ENCODE measurements around the gene SEPTIN2. TPM values are rescaled to one million over a fixed set of nuclear protein-coding genes. Genes with fewer than 3 reads are reported as not detected.

SEPTIN2 gene
- total RNA-seq, 1 experiment from 2014 or later, result 342 TPM

GRCh38 chr2:241357531-241357930 lies 41.8 kb downstream of the SEPTIN2 start:
- no peak for TF ChIP-seq CTCF (conservative IDR thresholded peaks at IDR 0.05; ENCODE audit: low read depth, low read length)
- peak overlapping the region; percentile 82 for H3K4me3 ChIP-seq (ENCODE audit: low read depth, low read length, poor library complexity, severe bottlenecking)
- H3K9me3 ChIP-seq (ENCODE audit: low read depth, low read length, poor library complexity, severe bottlenecking), result no peaks in the 10 kb centered on the region
- DNase-seq (ENCODE audit: low spot score), result no peak
- intact Hi-C loops (cut with micrococcal nuclease; ENCODE audit: unreplicated experiment), result loop anchor here (5.0 kb wide), 1 partner anchor 525 kb away; no protein-coding TSS in a partner anchor
- no peaks in the 10 kb centered on the region for H3K27me3 ChIP-seq (replicated peaks; ENCODE audit: insufficient read depth, low read depth, low read length, poor library complexity)
- ChIA-PET POLR2A (ENCODE audit: low non-redundant PET) (no interaction called here), CTCF (no interaction called here)
- H3K27ac ChIP-seq (ENCODE audit: low read depth, low read length, poor library complexity, severe bottlenecking), result no peak overlapping the region
- H3K36me3 ChIP-seq (ENCODE audit: insufficient read depth, low read length, poor library complexity, severe bottlenecking), result peaks cover 24% of the 10 kb centered on the region
- H3K4me1 ChIP-seq (ENCODE audit: insufficient read depth, low read length, poor library complexity, severe bottlenecking), result peaks cover 17% of the 10 kb centered on the region
- BruUV-seq (replicated peaks), result no TSS peak

GRCh38 chr2:241358470-241358869 lies 42.7 kb downstream of the SEPTIN2 start:
- H3K4me1 ChIP-seq (ENCODE audit: insufficient read depth, low read length, poor library complexity, severe bottlenecking), result peaks cover 17% of the 10 kb centered on the region
- no TSS peak for BruUV-seq (replicated peaks)
- no peaks in the 10 kb centered on the region for H3K27me3 ChIP-seq (replicated peaks; ENCODE audit: insufficient read depth, low read depth, low read length, poor library complexity)
- POLR2A ChIA-PET (ENCODE audit: low non-redundant PET), result interaction anchor here (0.7 kb wide), 1 partner anchor 23 kb away, joined by 4 read pairs; no protein-coding TSS in a partner anchor
- no peak overlapping the region for H3K27ac ChIP-seq (ENCODE audit: low read depth, low read length, poor library complexity, severe bottlenecking)
- no peak overlapping the region for H3K4me3 ChIP-seq (ENCODE audit: low read depth, low read length, poor library complexity, severe bottlenecking)
- H3K9me3 ChIP-seq (ENCODE audit: low read depth, low read length, poor library complexity, severe bottlenecking), result no peaks in the 10 kb centered on the region
- H3K36me3 ChIP-seq (ENCODE audit: insufficient read depth, low read length, poor library complexity, severe bottlenecking), result peaks cover 14% of the 10 kb centered on the region
- DNase-seq (ENCODE audit: low spot score), result no peak
- CTCF ChIA-PET, result no interaction called here
- intact Hi-C loops (cut with micrococcal nuclease; ENCODE audit: unreplicated experiment), result loop anchor here (5.0 kb wide), 1 partner anchor 524 kb away; no protein-coding TSS in a partner anchor
- TF ChIP-seq CTCF (conservative IDR thresholded peaks at IDR 0.05; ENCODE audit: low read depth, low read length) (no peak), EZH2 (IDR thresholded peaks at IDR 0.05; ENCODE audit: borderline replicate concordance, low read depth, low read length, poor library complexity, severe bottlenecking) (no peak)

GRCh38 chr2:241359481-241360045 lies 43.8 kb downstream of the SEPTIN2 start:
- H3K27me3 ChIP-seq (replicated peaks; ENCODE audit: insufficient read depth, low read depth, low read length, poor library complexity), result no peaks in the 10 kb centered on the region
- H3K9me3 ChIP-seq (ENCODE audit: low read depth, low read length, poor library complexity, severe bottlenecking), result no peaks in the 10 kb centered on the region
- peaks cover 4% of the 10 kb centered on the region for H3K36me3 ChIP-seq (ENCODE audit: insufficient read depth, low read length, poor library complexity, severe bottlenecking)
- no peak overlapping the region for H3K27ac ChIP-seq (ENCODE audit: low read depth, low read length, poor library complexity, severe bottlenecking)
- no peak overlapping the region for H3K4me3 ChIP-seq (ENCODE audit: low read depth, low read length, poor library complexity, severe bottlenecking)
- no TSS peak for BruUV-seq (replicated peaks)
- ChIA-PET POLR2A (ENCODE audit: low non-redundant PET) (no interaction called here), CTCF (no interaction called here)
- TF ChIP-seq EZH2 (IDR thresholded peaks at IDR 0.05; ENCODE audit: borderline replicate concordance, low read depth, low read length, poor library complexity, severe bottlenecking) (no peak), CTCF (conservative IDR thresholded peaks at IDR 0.05; ENCODE audit: low read depth, low read length) (no peak)
- DNase-seq (ENCODE audit: low spot score), result no peak
- intact Hi-C loops (cut with micrococcal nuclease; ENCODE audit: unreplicated experiment), result loop anchor here (5.0 kb wide), 1 partner anchor 523 kb away; no protein-coding TSS in a partner anchor
- peaks cover 14% of the 10 kb centered on the region for H3K4me1 ChIP-seq (ENCODE audit: insufficient read depth, low read length, poor library complexity, severe bottlenecking)

Data from A673 (cell line).